Measurements from ENCODE around the gene ITGB7.

ITGB7 gene

GRCh38 chr12:53223389-53224060, 16.5 kb upstream of the ITGB7 start:
- Mint-ChIP-seq H3K9me3 (ENCODE audit: low read depth) (no peaks in the 10 kb centered on the region), H3K27me3 (no peaks in the 10 kb centered on the region), H3K36me3 (no peaks in the 10 kb centered on the region), H3K27ac (peak overlapping the region; percentile 87), H3K4me3 (peak overlapping the region; percentile 85), H3K4me1 (ENCODE audit: low read depth) (peaks cover 68% of the 10 kb centered on the region)

- H3K27me3 Mint-ChIP-seq: no peaks in the 10 kb centered on the region
- H3K9me3 Mint-ChIP-seq (ENCODE audit: low read depth): no peaks in the 10 kb centered on the region
- peak overlapping the region; percentile 50 for H3K27ac Mint-ChIP-seq
- H3K36me3 Mint-ChIP-seq: no peaks in the 10 kb centered on the region
- peak overlapping the region; percentile 85 for H3K4me3 Mint-ChIP-seq
- H3K4me1 Mint-ChIP-seq (ENCODE audit: low read depth): peaks cover 69% of the 10 kb centered on the region
These were observed 15.8 kb upstream of the ITGB7 start for GRCh38 chr12:53222806-53223261.

DNA sequence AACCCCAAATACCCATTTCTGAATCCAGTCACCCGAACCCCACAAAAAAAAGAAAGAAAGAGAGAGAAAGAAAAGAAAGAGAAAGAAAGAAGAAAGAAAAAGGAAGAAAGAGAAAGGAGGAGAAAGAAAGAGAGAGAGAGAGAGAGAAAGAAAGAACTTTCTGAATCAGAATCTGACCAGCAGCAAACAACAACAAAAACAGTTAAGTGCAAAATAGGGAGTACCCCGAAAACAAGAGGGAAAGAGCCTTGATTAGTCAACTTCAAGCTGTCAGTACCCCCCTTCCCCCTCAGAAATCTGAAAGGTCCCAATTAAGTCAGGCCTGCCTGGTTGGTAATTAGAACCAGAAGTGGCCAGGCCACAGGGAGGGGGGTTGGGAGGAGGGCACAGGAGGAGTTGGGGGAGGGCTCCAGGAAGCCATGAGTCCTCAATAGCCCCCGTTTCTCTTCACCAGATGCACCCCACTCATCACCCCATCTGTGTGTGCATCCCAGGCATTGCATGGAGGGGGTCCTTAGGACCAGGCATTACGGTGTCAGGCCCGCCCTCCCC, 15.2 kb upstream of the ITGB7 start:
- Mint-ChIP-seq H3K4me1 (ENCODE audit: low read depth) (peaks cover 73% of the 10 kb centered on the region), H3K9me3 (ENCODE audit: low read depth) (no peaks in the 10 kb centered on the region), H3K4me3 (peak overlapping the region; percentile 85), H3K36me3 (no peaks in the 10 kb centered on the region), H3K27me3 (no peaks in the 10 kb centered on the region), H3K27ac (peak overlapping the region; percentile 82)

GRCh38 chr12:53221203-53222080, 14.4 kb upstream of the ITGB7 start:
- no peaks in the 10 kb centered on the region for H3K9me3 Mint-ChIP-seq (ENCODE audit: low read depth)
- no peaks in the 10 kb centered on the region for H3K27me3 Mint-ChIP-seq
- peak overlapping the region; percentile 96 for H3K4me3 Mint-ChIP-seq
- peak overlapping the region; percentile 87 for H3K27ac Mint-ChIP-seq
- H3K36me3 Mint-ChIP-seq: no peaks in the 10 kb centered on the region
- peaks cover 76% of the 10 kb centered on the region for H3K4me1 Mint-ChIP-seq (ENCODE audit: low read depth)

- Mint-ChIP-seq H3K9me3 (ENCODE audit: low read depth) (no peaks in the 10 kb centered on the region), H3K27me3 (no peaks in the 10 kb centered on the region), H3K36me3 (no peaks in the 10 kb centered on the region), H3K4me3 (peak overlapping the region; percentile 96), H3K27ac (peak overlapping the region; percentile 99), H3K4me1 (ENCODE audit: low read depth) (peaks cover 79% of the 10 kb centered on the region)
These were observed 13.7 kb upstream of the ITGB7 start for GRCh38 chr12:53220694-53221202.

DNA sequence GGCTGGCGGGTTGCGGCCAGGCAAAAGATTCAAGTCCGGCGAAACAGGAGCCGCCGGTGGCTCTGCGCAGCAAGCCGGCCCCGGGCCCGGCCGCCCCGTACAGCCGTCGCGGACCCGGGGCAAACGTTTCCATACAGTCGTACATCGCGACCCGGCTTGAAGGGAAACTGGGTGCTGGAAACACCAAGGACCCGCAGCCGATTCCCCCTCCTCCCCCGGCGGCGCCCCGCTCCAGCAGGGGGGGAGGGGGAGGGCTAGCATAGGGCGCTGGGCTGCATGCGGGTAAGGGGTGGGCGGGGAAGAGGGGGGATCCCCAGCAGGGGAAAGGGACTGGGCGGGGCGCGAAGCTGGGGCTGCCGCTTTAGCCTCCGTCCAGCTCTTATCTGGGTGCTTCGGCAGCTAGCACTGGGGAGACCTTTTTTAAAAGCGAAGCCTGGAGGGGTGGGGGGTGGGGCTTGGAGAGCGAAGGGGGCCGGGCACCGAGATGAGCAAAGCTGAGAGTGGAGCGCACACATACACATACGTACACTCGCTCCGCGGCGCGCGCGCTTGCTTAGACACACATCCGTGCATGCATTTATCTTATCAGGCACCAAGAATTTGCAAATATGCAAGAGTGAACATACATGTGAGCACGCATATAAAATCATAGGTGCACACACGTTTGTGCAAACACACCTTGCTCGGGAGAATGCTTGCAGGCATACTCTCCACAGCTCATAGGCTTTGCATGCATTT, 13.1 kb upstream of the ITGB7 start:
- Mint-ChIP-seq H3K4me3 (peak overlapping the region; percentile 96), H3K9me3 (ENCODE audit: low read depth) (no peaks in the 10 kb centered on the region), H3K4me1 (ENCODE audit: low read depth) (peaks cover 78% of the 10 kb centered on the region), H3K36me3 (no peaks in the 10 kb centered on the region), H3K27ac (peak overlapping the region; percentile 99), H3K27me3 (no peaks in the 10 kb centered on the region)

GRCh38 chr12:53219292-53219955, 12.4 kb upstream of the ITGB7 start:
- peak overlapping the region; percentile 99 for H3K27ac Mint-ChIP-seq
- peak overlapping the region; percentile 96 for H3K4me3 Mint-ChIP-seq
- H3K27me3 Mint-ChIP-seq: no peaks in the 10 kb centered on the region
- H3K9me3 Mint-ChIP-seq (ENCODE audit: low read depth): no peaks in the 10 kb centered on the region
- H3K4me1 Mint-ChIP-seq (ENCODE audit: low read depth): peaks cover 73% of the 10 kb centered on the region
- H3K36me3 Mint-ChIP-seq: no peaks in the 10 kb centered on the region

- Mint-ChIP-seq H3K27ac (peak overlapping the region; percentile 99), H3K36me3 (no peaks in the 10 kb centered on the region), H3K9me3 (ENCODE audit: low read depth) (no peaks in the 10 kb centered on the region), H3K4me3 (peak overlapping the region; percentile 96), H3K4me1 (ENCODE audit: low read depth) (peaks cover 72% of the 10 kb centered on the region), H3K27me3 (no peaks in the 10 kb centered on the region)
These were observed 11.7 kb upstream of the ITGB7 start for GRCh38 chr12:53218551-53219291.

- H3K4me3 Mint-ChIP-seq: peak overlapping the region; percentile 96
- peak overlapping the region; percentile 89 for H3K27ac Mint-ChIP-seq
- no peaks in the 10 kb centered on the region for H3K27me3 Mint-ChIP-seq
- no peaks in the 10 kb centered on the region for H3K36me3 Mint-ChIP-seq
- H3K9me3 Mint-ChIP-seq (ENCODE audit: low read depth): no peaks in the 10 kb centered on the region
- peaks cover 73% of the 10 kb centered on the region for H3K4me1 Mint-ChIP-seq (ENCODE audit: low read depth)
These were observed 10.9 kb upstream of the ITGB7 start for GRCh38 chr12:53217931-53218307.

DNA sequence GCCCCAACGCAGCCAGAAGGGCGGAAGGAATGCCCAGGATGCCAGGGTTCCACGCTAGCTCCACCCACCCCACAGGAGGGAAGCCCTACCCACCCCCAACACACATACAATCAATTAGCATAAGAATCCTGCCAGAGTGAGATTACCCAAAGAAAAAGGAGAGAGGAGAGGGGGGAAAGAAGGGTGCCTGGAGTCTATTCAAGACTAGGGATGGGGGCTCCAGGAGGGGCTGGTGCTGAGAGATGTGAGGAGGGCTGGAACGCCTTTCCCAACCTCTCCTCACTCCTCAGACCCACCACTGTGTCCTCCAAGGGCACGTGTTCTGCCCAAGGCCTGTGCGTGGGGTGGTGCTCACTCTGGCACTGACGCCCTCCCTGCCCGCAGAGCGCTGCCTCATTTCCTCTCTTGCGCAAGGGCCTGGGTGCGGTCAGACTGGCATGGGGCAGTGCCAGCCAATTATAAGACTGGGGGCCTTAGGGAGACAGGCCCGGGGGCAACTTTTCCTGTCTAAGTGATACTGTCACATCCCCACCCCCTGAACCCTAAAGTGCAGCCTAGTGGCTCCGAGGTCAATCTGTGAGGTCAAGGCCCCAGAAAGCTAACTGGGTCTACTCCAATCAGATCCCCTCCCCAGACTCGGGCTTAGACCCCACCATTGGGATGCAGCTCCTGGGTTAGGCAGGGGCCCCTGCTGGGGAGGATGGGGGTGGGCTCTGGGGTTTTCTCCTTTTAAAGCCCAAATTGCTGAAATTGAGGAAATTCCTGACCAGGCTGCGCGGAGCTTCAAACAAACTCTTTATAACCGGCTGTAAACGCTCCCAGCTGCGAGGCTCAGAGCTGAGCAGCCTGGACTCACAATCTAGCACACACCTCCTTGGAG, 10.2 kb upstream of the ITGB7 start:
- no peaks in the 10 kb centered on the region for H3K36me3 Mint-ChIP-seq
- no peaks in the 10 kb centered on the region for H3K27me3 Mint-ChIP-seq
- peak overlapping the region; percentile 96 for H3K4me3 Mint-ChIP-seq
- no peaks in the 10 kb centered on the region for H3K9me3 Mint-ChIP-seq (ENCODE audit: low read depth)
- H3K27ac Mint-ChIP-seq: peak overlapping the region; percentile 89
- peaks cover 70% of the 10 kb centered on the region for H3K4me1 Mint-ChIP-seq (ENCODE audit: low read depth)

DNA sequence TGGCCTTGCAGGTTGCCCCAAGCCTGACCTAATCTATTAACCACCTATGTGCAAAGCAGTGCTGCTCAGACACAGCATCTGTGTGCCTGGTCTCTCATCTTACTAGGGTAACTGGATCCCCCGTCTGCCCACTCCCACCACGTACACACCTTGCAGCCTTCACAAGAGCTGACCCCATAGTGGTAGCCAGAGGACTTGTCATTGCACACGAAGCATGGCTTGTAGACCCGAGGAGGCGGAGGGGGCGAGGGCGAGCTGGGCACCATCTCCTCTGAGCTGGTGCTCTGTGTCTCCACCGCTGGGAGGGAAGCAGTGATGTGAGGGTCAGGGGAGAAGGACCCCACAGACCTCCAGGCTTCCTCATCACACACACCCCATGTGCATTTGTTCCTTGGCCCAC, 8.4 kb upstream of the ITGB7 start:
- Mint-ChIP-seq H3K4me1 (ENCODE audit: low read depth) (peaks cover 65% of the 10 kb centered on the region), H3K27me3 (no peaks in the 10 kb centered on the region), H3K9me3 (ENCODE audit: low read depth) (no peaks in the 10 kb centered on the region), H3K36me3 (no peaks in the 10 kb centered on the region), H3K27ac (peak overlapping the region; percentile 78), H3K4me3 (peak overlapping the region; percentile 75)

GRCh38 chr12:53214687-53215455, 7.8 kb upstream of the ITGB7 start:
- H3K9me3 Mint-ChIP-seq (ENCODE audit: low read depth): no peaks in the 10 kb centered on the region
- no peaks in the 10 kb centered on the region for H3K36me3 Mint-ChIP-seq
- H3K27ac Mint-ChIP-seq: peak overlapping the region; percentile 78
- peaks cover 64% of the 10 kb centered on the region for H3K4me1 Mint-ChIP-seq (ENCODE audit: low read depth)
- H3K27me3 Mint-ChIP-seq: no peaks in the 10 kb centered on the region
- no peak overlapping the region for H3K4me3 Mint-ChIP-seq
